ENCODE data around the gene BIN2.

GRCh38 chr12:51275088-51275487 is 48.9 kb downstream of the BIN2 start:
- TF ChIP-seq POLR2A (IDR thresholded peaks at IDR 0.05; ENCODE audit: low read depth, low read length), result no peak
- TF ChIP-seq, protein P1, sequence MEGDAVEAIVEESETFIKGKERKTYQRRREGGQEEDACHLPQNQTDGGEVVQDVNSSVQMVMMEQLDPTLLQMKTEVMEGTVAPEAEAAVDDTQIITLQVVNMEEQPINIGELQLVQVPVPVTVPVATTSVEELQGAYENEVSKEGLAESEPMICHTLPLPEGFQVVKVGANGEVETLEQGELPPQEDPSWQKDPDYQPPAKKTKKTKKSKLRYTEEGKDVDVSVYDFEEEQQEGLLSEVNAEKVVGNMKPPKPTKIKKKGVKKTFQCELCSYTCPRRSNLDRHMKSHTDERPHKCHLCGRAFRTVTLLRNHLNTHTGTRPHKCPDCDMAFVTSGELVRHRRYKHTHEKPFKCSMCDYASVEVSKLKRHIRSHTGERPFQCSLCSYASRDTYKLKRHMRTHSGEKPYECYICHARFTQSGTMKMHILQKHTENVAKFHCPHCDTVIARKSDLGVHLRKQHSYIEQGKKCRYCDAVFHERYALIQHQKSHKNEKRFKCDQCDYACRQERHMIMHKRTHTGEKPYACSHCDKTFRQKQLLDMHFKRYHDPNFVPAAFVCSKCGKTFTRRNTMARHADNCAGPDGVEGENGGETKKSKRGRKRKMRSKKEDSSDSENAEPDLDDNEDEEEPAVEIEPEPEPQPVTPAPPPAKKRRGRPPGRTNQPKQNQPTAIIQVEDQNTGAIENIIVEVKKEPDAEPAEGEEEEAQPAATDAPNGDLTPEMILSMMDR (conservative IDR thresholded peaks at IDR 0.05; ENCODE audit: low read depth, low read length), result no peak
- TF ChIP-seq MAFK (IDR thresholded peaks at IDR 0.05; ENCODE audit: low read depth, low read length), result no peak
- TF ChIP-seq USF2 (IDR thresholded peaks at IDR 0.05; ENCODE audit: low read depth, low read length), result no peak
- TF ChIP-seq RFX5 (IDR thresholded peaks at IDR 0.05; ENCODE audit: low read depth, low read length), result no peak
- no peak for TF ChIP-seq BHLHE40 (IDR thresholded peaks at IDR 0.05; ENCODE audit: low read depth, low read length)
- no peak for TF ChIP-seq MAZ (IDR thresholded peaks at IDR 0.05; ENCODE audit: borderline replicate concordance, low read depth, low read length)
- no peak for TF ChIP-seq ELK1 (IDR thresholded peaks at IDR 0.05; ENCODE audit: borderline replicate concordance, low read depth, low read length)
- TF ChIP-seq RAD21 (IDR thresholded peaks at IDR 0.05; ENCODE audit: low read length), result no peak
- no peak for TF ChIP-seq SMC3 (IDR thresholded peaks at IDR 0.05; ENCODE audit: low read depth, low read length)
- TF ChIP-seq RCOR1 (IDR thresholded peaks at IDR 0.05; ENCODE audit: insufficient replicate concordance, low read length), result no peak
- TF ChIP-seq CHD1 (IDR thresholded peaks at IDR 0.05; ENCODE audit: low read depth, low read length), result no peak

Measured in IMR-90 (cell line).